GM13976 (cell line): ENCODE measurements around the gene LYRM4.

Source experiments
- DNase-seq: peaks from one replicate; pipeline ENCODE4 v3.0.0; 2012; ENCODE audit warnings: low spot score
- CTCF ChIP-seq: IDR thresholded peaks from 2 replicates; pipeline ENCODE4 v1.5.1; 2012; ENCODE audit warnings: borderline replicate concordance, mild to moderate bottlenecking; ENCODE audit not compliant: insufficient read depth; ENCODE audit errors: extremely low read depth, missing control alignments, control extremely low read depth
- in situ Hi-C: fragments of 300-500 bp; cut with MboI; formaldehyde crosslinking; loops from one replicate; pipeline ENCODE4 v1.12.0; 2022; ENCODE audit warnings: low sequenced_read_pairs, mixed read lengths, inconsistent platforms; ENCODE audit not compliant: unreplicated experiment

Gene LYRM4

GRCh38 chr6:5138995-5139827 lies 121.5 kb downstream of the LYRM4 start:
- in situ Hi-C loops, result no loop called here
- TF ChIP-seq CTCF, result no peak

GRCh38 chr6:5136851-5137250 lies 123.9 kb downstream of the LYRM4 start:
- in situ Hi-C loops, result no loop called here
- TF ChIP-seq CTCF, result no peak
- DNase-seq, result no peak

More at GRCh38 chr6:5138995-5139827, 121.5 kb downstream of the LYRM4 start:
- DNase-seq, result no peak

GRCh38 chr6:5135788-5136376 lies 124.9 kb downstream of the LYRM4 start:
- in situ Hi-C loops, result no loop called here
- peak; percentile 39 for TF ChIP-seq CTCF
- DNase-seq, result peak; percentile 51

- TF ChIP-seq CTCF, result no peak
- in situ Hi-C loops, result no loop called here
Observed at GRCh38 chr6:5133943-5134342, 126.8 kb downstream of the LYRM4 start.

GRCh38 chr6:5132731-5133130 lies 128.0 kb downstream of the LYRM4 start:
- in situ Hi-C loops, result no loop called here
- no peak for TF ChIP-seq CTCF
- no peak for DNase-seq

More at GRCh38 chr6:5133943-5134342, 126.8 kb downstream of the LYRM4 start:
- DNase-seq, result no peak

GRCh38 chr6:5130135-5130866 lies 130.4 kb downstream of the LYRM4 start:
- DNase-seq, result no peak
- TF ChIP-seq CTCF, result no peak
- in situ Hi-C loops, result no loop called here
